Left colon (tissue), 2 donors: ENCODE measurements around the gene SEMA3D. TPM values are rescaled to one million over a fixed set of nuclear protein-coding genes. Genes with fewer than 3 reads are reported as not detected.

Source experiments
- ATAC-seq: fragments of 200-7000 bp; cut with Tn5 transposase; one replicate; pipeline ENCODE4 v1.9.1; 2020; ENCODE audit warnings: mild to moderate bottlenecking, moderate library complexity
- DNase-seq, 2 donors: peaks; one replicate each; pipeline ENCODE4 v3.0.0-alpha.2; 2020
- intact Hi-C, 2 donors: fragments of 100-400 bp; cut with DNase I in 1 of 2; cut with micrococcal nuclease in 1 of 2; formaldehyde crosslinking; loops; one replicate each; pipeline versions ENCODE4 v1.11.2 to v1.14.0; 2022; cut with DNase I, micrococcal nuclease
- total RNA-seq, 2 donors: library from RNA; stranded (reverse); fragmentation: NEBNext Ultra II Directional; extraction: Animal tissue kit (Norgen Biotek cat#: 25700); gene quantifications; one replicate each; pipeline ENCODE4 v1.2.1, GENCODE V29; 2021
- donor health status: DM: no; HTN: no; CAD: no.
- donor health status: DM: yes; HTN: yes; CAD: no.

The SEMA3D gene
- total RNA-seq, 2 donors from 2014 or later: 2.0 to 2.6 TPM

DNA sequence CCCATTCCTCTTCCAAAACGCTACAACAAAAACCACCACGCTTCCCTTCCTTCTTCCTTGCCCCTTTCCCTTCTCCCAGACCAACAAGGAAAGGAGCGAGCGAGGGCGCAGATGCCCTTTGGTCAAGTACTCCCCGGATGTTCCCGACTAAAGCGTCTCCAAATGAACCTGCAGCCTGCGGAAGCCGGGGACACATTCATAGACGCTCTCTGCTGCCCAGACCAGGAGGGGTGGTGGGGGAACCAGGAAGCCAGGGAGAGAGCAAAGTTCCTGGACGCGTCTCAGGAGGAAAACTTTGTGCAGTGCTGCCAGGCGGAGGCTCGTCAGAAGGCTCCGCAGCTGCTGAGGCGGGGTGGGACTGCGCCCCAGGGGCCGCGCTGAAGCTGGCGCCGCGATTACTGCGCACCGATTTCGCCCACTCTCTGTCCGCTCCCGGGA is 754 bp downstream of the SEMA3D start:
- ATAC-seq (peak; percentile 30), DNase-seq (peak in 1 of 2 donors; percentile 15)
- intact Hi-C loops: no loop called here

GRCh38 chr7:85185424-85186082 is 1.3 kb downstream of the SEMA3D start:
- DNase-seq (peak in 1 of 2 donors; percentile 15), ATAC-seq (no peak)
- intact Hi-C loops: no loop called here

DNA sequence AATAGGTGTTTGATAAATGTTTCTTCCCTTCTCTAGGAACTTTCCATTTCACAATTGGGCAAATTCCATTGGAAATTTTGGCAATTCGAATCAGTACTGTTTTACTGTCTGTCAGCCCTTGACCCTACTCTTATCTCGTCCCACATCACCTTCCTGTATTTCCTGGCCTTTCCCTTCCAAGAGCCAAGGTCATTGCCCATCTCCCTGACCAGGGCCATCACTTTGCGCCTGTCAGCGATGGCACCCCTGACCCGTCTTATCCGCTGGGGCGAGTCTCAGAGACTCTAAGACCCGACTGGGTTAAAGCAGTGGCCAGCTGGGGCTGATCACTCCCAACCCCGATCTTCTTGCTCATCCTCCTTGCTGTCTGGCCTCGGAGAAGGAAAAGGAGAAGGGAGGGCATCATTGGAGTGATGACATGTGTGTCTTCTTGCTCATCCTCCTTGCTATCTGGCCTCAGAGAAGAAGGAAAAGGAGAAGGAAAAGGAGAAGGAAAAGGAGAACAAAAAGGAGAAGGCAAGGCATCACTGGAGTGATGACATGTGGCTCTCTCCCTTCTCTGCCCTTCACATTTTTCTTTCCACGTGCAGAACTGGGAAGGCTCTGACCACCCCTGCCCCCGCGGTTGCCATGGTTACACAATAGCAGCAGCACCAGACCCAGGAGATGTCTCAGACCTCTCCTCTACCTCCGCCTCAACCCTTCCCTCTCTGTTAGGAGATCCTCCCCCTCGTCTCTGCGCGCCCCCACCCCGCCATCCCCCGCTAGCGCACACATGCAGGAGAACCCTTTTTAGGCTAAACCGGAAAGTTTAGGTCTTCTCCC is 2.0 kb downstream of the SEMA3D start:
- intact Hi-C loops: no loop called here
- peak in 1 of 2 donors; percentile 14 for DNase-seq
- no peak for ATAC-seq

DNA sequence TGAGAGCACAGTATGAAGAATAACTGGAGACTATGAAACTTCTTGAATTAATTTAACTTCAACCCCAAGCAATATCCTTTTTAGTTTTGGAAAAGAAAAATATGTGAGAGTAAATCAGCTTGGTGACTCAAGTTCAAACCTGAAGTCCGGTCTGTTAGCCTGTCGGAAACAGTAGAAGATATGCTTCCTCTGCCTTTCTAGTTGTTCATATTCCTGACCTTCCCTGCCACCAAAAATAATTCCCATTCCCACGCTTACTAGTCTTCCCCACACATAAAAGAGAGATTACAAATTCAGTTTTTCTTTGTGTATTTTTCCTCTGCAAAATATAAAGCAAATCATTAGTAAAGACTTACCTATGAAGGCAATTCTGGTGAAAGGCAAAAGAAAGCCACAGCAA is 3.6 kb downstream of the SEMA3D start:
- intact Hi-C loops: no loop called here
- ATAC-seq (no peak), DNase-seq (no peak)

DNA sequence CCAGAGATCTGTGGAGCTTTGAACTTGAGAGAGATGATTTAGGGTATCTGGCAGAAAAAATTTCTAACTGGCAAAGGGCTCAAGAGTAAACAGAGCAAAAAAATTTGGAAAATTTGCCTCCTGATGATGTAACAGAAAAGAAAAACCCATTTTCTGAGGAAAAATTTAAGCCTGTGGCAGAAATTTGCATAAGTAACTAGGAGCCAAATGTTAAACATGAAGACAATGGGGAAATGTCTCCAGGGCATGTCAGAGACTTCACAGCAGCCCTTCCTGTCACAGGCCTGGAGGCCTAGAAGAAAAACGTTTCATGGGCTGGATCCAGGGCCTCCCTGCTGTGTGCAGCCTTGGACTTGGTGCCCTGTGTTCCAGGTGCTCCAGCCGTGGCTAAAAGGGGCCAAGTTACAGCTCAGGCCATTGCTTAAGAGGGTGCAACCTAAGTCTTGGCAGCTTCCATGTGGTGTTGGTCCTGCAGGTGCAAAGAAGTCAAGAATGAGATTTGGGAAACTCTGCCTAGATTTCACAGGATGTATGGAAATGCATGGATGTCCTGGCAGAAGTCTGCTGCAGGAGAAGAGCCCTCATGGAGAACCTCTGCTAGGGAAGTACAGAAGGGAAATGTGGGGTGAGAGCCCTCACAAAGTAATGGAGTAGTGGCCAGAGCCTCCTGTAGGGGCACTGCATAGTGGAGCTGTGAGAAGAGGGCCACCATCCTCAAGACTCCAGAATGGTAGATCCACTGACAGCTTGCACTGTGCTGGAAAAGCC is 8.1 kb downstream of the SEMA3D start:
- DNase-seq: no peak
- no peak for ATAC-seq
- intact Hi-C loops: no loop called here

DNA sequence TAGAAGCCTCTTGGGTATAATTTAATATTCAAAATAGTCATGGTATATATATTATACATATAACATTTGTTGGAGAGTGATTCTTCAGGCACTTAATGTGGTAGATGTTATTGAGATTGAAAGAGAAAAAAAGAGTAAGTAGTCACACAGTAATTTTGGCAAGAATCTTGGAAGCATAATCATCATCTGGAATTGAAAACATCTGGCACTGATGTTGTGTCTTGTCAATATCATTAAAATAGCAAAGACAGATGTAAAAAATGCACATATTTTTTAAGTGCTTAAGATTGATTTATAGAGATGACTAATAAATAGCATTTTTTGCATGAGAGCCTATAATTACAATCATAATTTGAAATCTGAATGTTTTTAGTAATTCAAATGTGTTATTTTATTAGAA is 9.5 kb downstream of the SEMA3D start:
- ATAC-seq (no peak), DNase-seq (no peak)
- intact Hi-C loops: no loop called here

- intact Hi-C loops: no loop called here
- ATAC-seq: no peak
- DNase-seq: no peak
These were observed 10.7 kb downstream of the SEMA3D start for GRCh38 chr7:85176197-85176596.

DNA sequence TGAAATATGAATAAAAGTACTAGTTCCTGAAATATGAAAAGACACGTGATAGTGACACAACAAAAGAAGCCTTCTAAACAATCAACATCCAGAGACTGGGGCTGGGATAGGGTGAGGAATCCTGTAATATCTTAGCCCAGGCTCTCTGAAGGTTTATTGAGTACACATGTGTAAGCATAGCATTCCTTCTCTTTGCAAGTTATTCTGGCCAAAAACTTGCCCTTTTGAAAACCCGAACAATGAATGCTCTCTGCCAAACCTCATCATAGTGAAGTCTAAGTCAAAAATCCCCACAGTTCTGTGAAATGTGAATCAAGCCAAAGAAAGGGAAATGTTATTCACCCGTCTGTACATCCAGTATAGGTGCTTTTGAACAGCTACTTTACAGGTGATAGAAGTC is 11.6 kb downstream of the SEMA3D start:
- ATAC-seq: no peak
- intact Hi-C loops: no loop called here
- DNase-seq: no peak

- ATAC-seq (no peak), DNase-seq (no peak)
- intact Hi-C loops: no loop called here
These were observed 14.3 kb downstream of the SEMA3D start for GRCh38 chr7:85172530-85172941.

DNA sequence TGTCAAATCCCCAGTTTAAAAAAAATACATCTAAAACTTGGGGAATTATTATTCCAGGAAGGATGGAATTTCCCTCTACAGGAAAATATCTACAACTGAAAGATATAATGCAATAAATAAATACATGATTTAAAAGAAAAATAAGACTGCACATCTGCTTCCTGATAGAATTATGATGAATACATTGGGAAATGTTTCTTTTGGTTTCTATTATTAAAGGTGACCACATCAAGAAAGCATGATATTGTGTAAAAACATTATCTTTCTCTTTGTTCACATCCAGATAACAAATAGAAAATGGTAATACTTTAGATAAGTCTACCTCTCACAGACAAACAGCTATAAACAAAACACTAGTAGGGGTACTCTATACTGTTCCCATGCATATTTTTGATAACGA is 19.2 kb downstream of the SEMA3D start:
- DNase-seq: no peak
- no peak for ATAC-seq
- intact Hi-C loops: no loop called here

- DNase-seq: no peak
- ATAC-seq: no peak
- intact Hi-C loops: no loop called here
These were observed 21.6 kb downstream of the SEMA3D start for GRCh38 chr7:85165263-85165662.

GRCh38 chr7:85164376-85164775 is 22.5 kb downstream of the SEMA3D start:
- ATAC-seq: no peak
- no peak for DNase-seq
- intact Hi-C loops: no loop called here

DNA sequence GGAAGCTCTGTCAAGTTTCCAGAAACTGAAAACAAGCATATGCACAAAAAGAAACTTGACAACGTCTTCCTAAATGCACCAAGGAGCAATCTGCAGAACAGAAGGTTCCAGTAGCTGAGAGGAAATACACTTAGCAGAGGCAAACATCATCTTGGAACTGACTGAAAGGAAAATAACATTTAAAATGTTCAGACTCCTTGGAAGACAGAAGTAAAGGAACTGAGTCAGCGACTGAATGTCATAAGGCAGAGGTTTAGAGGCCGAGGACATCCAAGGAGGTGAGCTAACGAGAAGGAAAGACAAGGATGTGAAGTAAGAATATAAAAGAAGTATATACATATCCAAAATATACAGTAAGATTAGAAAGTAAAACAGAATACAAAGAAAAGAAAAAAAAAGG is 24.1 kb downstream of the SEMA3D start:
- no peak for ATAC-seq

GRCh38 chr7:85160223-85160622 is 26.6 kb downstream of the SEMA3D start:
- DNase-seq (no peak), ATAC-seq (no peak)
- intact Hi-C loops: no loop called here

More for the DNA sequence above, 24.1 kb downstream of the SEMA3D start:
- intact Hi-C loops: no loop called here
- no peak for DNase-seq

DNA sequence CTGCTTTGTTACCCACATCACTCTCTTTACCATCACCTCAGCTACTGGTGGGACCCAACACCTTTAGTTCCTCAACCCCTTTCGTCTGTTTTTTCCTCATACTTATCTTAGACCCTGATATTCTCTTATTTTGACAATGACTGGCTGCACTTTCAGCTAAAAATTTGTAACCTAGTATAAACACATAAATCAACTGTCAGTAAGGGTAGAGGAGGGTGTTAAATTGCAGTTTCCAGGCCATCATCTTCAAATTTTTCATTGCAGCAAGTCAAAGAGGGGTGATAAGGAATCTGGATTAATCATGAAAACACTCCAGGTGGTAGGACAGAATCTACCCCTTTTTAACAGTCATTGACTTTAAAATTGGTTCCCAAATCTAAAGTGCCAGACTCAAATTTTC is 27.9 kb downstream of the SEMA3D start:
- ATAC-seq: no peak
- intact Hi-C loops: no loop called here

GRCh38 chr7:85156661-85157208 is 30.1 kb downstream of the SEMA3D start:
- DNase-seq (no peak), ATAC-seq (no peak)
- intact Hi-C loops: no loop called here

More for the DNA sequence above, 27.9 kb downstream of the SEMA3D start:
- DNase-seq: no peak

GRCh38 chr7:85154282-85154937 is 32.4 kb downstream of the SEMA3D start:
- ATAC-seq: no peak
- DNase-seq: no peak
- intact Hi-C loops: no loop called here

DNA sequence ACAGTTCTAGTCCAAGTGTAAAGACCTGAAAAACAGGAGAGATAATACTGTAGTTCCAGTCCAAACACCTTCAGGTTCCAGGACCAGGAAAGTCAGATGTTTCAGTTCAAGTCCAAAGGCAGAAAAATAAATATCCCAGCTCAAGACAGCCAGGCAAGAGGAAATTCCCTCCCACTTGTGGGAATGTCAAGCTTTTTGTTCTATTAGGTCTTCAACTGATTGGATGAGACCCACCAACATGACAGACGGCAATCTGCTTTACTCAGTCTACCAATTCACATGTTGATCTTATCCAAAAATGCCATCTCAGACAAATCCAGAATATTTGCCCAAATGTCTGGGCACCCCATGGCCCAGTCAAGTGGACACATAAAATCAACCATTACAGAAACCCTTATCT is 33.1 kb downstream of the SEMA3D start:
- no peak for ATAC-seq
- no peak for DNase-seq
- intact Hi-C loops: no loop called here

DNA sequence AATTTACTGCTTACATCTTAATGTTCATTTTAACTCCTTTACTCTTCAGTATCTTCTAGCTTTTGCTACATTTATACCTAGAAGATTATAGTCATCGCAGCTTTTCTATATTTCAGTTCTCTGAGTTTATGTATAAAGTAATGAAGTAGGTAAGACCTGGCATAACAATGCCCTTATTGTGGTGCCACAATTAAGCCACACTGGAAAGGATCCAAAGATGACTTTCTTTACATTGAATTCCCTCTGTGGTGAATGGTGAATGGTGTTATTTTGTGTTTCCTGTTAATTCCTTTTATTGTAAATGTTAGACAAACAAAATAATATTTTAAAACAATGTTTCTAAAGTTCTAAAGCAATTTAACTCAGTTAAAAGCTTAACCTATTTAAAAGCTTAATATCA is 36.2 kb downstream of the SEMA3D start:
- ATAC-seq (no peak), DNase-seq (no peak)
- intact Hi-C loops: no loop called here
